ENCODE results near the gene SPRN. TPM values are rescaled to one million over a fixed set of nuclear protein-coding genes. Genes with fewer than 3 reads are reported as not detected.
A peak's percentile ranks its signal among the peaks of the same experiment; 100 is the strongest.

The SPRN gene
- total RNA-seq, 2 experiments from 2014 or later, result not detected

DNA sequence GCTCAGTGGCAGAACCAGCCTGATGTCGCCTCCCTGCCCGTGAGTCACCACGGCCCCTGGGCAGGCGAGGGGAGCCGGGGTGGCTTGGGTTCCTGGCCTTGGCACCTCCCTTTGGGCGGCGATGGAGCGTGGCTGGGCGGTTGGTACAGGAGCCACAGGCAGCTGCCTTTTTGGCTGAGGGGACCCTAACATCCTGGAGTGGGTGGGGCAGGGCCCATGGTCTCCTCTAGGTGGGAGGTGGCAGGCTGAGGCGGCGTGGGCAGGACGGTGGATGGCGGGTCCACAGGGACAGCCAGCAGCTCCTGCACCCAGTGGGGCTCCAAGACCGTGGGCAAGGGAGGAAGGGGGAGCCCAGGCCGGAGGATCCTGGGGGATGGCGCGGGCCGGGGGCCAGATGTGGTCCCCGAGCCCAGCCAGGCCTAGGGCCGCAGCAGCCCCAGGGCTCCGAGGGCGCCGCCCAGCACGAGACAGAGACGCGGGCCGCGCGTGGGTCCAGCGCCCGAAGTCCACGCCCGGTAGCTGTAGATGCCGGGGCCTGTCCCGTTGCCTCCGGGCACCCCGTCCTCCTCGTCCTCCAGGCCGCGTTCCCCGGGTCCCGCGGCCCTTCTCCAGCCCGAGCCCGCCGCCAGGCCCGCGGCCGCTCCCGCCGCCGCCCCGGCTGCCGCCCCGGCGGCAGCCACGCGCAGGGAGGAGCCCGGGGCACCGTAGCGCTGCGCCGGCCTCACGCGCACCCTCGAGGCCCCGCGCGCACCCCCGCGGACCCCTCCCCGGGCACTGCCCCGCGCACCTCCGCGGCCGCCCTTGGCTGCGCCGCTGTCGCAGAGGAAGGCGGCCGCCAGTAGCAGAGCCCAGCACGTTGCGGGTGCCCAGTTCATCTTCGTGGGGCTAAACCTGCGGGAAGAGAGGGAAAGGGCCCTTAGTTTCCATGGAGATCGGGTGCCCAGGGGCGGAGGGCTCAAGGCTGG is 1.3 kb downstream of the SPRN start:
- Mint-ChIP-seq H3K27me3 (no peaks in the 10 kb centered on the region), H3K4me3 (no peak overlapping the region), H3K9me3 (no peaks in the 10 kb centered on the region), H3K36me3 (ENCODE audit: low read depth) (peaks cover 8% of the 10 kb centered on the region), H3K4me1 (ENCODE audit: low read depth) (no peaks in the 10 kb centered on the region), H3K27ac (no peak overlapping the region)
- ATAC-seq (peak; percentile 31), DNase-seq (no peak)
- intact Hi-C loops (cut with micrococcal nuclease), result no loop called here
- TF ChIP-seq, protein P1, sequence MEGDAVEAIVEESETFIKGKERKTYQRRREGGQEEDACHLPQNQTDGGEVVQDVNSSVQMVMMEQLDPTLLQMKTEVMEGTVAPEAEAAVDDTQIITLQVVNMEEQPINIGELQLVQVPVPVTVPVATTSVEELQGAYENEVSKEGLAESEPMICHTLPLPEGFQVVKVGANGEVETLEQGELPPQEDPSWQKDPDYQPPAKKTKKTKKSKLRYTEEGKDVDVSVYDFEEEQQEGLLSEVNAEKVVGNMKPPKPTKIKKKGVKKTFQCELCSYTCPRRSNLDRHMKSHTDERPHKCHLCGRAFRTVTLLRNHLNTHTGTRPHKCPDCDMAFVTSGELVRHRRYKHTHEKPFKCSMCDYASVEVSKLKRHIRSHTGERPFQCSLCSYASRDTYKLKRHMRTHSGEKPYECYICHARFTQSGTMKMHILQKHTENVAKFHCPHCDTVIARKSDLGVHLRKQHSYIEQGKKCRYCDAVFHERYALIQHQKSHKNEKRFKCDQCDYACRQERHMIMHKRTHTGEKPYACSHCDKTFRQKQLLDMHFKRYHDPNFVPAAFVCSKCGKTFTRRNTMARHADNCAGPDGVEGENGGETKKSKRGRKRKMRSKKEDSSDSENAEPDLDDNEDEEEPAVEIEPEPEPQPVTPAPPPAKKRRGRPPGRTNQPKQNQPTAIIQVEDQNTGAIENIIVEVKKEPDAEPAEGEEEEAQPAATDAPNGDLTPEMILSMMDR (IDR thresholded peaks at IDR 0.05), result no peak
- CTCF ChIA-PET, result no interaction called here
- POLR2A ChIA-PET, result interaction anchor here (2.7 kb wide), 1 partner anchor 12 kb away, joined by 8 read pairs; no protein-coding TSS in a partner anchor

GRCh38 chr10:133422223-133422806 is 2.1 kb downstream of the SPRN start:
- intact Hi-C loops (cut with micrococcal nuclease), result no loop called here
- Mint-ChIP-seq H3K36me3 (ENCODE audit: low read depth) (peaks cover 9% of the 10 kb centered on the region), H3K27me3 (no peaks in the 10 kb centered on the region), H3K4me3 (no peak overlapping the region), H3K4me1 (ENCODE audit: low read depth) (no peaks in the 10 kb centered on the region), H3K27ac (no peak overlapping the region), H3K9me3 (no peaks in the 10 kb centered on the region)
- DNase-seq (no peak), ATAC-seq (no peak)
- POLR2A ChIA-PET, result interaction anchor here (2.7 kb wide), 1 partner anchor 11 kb away, joined by 8 read pairs; no protein-coding TSS in a partner anchor
- CTCF ChIA-PET, result interaction anchor here (1.7 to 1.9 kb wide), 2 partner anchors 16 to 93 kb away, joined by 5 read pairs; no protein-coding TSS in a partner anchor
- TF ChIP-seq, protein P1 (IDR thresholded peaks at IDR 0.05), result no peak

DNA sequence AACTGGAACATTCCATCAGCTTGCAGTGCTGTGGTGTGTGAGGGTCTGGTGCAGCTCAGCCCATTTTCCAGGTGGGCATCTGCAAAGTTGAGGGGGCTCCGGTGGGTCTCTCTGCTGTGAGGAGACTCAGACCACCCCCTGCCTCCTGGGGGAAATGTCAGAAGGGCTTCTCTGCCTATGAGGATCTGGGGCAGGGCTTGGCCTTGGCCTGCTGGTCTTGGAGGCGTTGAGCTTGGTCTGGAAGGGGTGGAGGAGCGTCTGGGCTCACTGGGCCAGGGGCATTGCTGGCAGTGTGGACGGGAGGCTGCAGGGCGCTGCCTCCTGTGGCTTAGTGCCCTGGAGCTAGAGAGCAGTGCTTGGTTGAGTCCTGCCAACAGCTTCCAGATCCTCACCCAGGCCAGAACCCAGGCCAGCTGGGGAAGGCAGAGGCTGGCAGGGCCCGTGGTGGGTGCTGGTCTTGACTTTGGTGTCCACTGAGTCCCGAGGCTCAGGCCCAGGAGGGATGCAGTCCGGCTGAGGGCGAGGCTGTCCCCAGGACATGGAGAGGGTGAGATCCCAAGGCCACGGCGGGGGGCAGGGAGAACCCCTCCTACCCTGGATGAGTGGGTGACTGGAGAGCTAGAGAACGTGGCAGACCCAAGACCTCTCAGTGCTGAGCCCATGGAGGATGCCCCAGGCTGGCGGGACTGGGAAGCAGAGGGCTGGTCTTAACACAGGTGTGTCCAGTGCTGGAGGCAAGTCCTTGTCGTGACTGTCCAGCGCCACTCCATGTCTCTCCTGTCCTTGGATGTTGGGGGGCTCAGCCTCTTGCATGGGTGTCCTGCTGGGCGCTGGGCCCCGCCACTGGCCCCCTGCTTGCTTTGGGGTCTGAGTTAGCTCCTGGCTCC is 2.8 kb downstream of the SPRN start:
- Mint-ChIP-seq H3K27ac (no peak overlapping the region), H3K27me3 (no peaks in the 10 kb centered on the region), H3K36me3 (ENCODE audit: low read depth) (peaks cover 9% of the 10 kb centered on the region), H3K9me3 (no peaks in the 10 kb centered on the region), H3K4me3 (no peak overlapping the region), H3K4me1 (ENCODE audit: low read depth) (no peaks in the 10 kb centered on the region)
- no peak for ATAC-seq
- TF ChIP-seq, protein P1 (IDR thresholded peaks at IDR 0.05), result no peak
- no peak for DNase-seq
- ChIA-PET CTCF (interaction anchor here (0.6 to 1.9 kb wide), 4 partner anchors 16 to 114 kb away, joined by 3 to 5 read pairs (median 4); no protein-coding TSS in a partner anchor), POLR2A (interaction anchor here (2.7 kb wide), 1 partner anchor 10 kb away, joined by 8 read pairs; no protein-coding TSS in a partner anchor)
- intact Hi-C loops (cut with micrococcal nuclease), result no loop called here

DNA sequence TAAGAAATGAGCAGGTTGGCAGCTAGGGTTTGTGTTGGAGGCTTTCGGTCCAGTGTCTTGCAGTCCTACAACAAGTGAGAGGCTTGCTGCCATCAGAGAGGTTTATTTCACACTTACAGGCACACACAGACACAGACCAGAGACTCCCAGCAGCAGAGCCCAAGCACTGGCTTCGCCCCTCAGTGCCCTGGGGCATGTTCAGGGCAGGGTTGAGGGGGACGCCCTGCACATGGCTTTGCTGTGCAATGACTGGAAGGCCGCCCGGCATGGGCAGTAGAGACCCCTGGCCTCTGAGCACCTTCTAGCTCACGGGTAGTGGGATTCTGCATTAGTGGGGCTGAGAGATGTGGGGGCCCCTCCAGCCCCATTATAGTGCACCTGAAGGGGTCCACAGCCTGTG is 3.8 kb downstream of the SPRN start:
- ATAC-seq (no peak), DNase-seq (no peak)
- Mint-ChIP-seq H3K27me3 (no peaks in the 10 kb centered on the region), H3K36me3 (ENCODE audit: low read depth) (peaks cover 15% of the 10 kb centered on the region), H3K9me3 (peaks cover 2% of the 10 kb centered on the region), H3K4me3 (no peak overlapping the region), H3K27ac (no peak overlapping the region), H3K4me1 (ENCODE audit: low read depth) (no peaks in the 10 kb centered on the region)
- ChIA-PET POLR2A (interaction anchor here (1.1 to 2.7 kb wide), 2 partner anchors 9 to 18 kb away, joined by 3 to 8 read pairs; no protein-coding TSS in a partner anchor), CTCF (interaction anchor here (1.2 to 2.3 kb wide), 4 partner anchors 17 to 113 kb away, joined by 3 to 7 read pairs (median 5); no protein-coding TSS in a partner anchor)
- TF ChIP-seq, protein P1 (IDR thresholded peaks at IDR 0.05), result no peak
- intact Hi-C loops (cut with micrococcal nuclease), result no loop called here
